ENCODE data around the gene MUC21. TPM values are rescaled to one million over a fixed set of nuclear protein-coding genes. Genes with fewer than 3 reads are reported as not detected.

MUC21 gene
- total and polyA plus RNA-seq, 9 of the 15 experiments (the other 6 are each of a cell fraction or from before 2014, with no cell fraction given), result not detected

- TF ChIP-seq, protein P1, sequence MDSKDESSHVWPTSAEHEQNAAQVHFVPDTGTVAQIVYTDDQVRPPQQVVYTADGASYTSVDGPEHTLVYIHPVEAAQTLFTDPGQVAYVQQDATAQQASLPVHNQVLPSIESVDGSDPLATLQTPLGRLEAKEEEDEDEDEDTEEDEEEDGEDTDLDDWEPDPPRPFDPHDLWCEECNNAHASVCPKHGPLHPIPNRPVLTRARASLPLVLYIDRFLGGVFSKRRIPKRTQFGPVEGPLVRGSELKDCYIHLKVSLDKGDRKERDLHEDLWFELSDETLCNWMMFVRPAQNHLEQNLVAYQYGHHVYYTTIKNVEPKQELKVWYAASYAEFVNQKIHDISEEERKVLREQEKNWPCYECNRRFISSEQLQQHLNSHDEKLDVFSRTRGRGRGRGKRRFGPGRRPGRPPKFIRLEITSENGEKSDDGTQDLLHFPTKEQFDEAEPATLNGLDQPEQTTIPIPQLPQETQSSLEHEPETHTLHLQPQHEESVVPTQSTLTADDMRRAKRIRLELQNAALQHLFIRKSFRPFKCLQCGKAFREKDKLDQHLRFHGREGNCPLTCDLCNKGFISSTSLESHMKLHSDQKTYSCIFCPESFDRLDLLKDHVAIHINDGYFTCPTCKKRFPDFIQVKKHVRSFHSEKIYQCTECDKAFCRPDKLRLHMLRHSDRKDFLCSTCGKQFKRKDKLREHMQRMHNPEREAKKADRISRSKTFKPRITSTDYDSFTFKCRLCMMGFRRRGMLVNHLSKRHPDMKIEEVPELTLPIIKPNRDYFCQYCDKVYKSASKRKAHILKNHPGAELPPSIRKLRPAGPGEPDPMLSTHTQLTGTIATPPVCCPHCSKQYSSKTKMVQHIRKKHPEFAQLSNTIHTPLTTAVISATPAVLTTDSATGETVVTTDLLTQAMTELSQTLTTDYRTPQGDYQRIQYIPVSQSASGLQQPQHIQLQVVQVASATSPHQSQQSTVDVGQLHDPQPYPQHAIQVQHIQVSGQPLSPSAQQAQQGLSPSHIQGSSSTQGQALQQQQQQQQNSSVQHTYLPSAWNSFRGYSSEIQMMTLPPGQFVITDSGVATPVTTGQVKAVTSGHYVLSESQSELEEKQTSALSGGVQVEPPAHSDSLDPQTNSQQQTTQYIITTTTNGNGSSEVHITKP (IDR thresholded peaks at IDR 0.05; ENCODE audit: partially characterized antibody), result no peak
Measured at GRCh38 chr6:30970946-30971345, 12.6 kb upstream of the MUC21 start (continued).

DNA sequence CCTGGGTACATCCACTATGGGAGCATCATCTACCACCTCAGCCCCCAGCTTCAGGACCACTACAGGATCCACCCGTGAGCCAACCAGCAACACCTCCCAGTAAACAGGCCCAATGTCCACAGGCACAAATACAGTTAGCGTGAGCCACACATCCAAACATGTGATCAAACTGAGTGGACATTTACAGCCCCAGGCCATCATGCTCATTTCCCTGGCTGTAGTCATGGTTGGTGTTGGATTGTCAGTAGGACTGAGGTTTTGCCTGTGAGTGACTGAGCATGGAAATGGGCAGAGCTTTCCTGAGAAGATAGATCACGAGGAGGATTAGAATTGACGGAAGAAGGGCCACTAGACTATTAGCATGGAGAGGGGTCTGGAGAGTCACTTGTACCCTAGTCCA, 10.7 kb upstream of the MUC21 start:
- H4K20me1 ChIP-seq (replicated peaks; ENCODE audit: control insufficient read depth, insufficient read depth, low read length), result no peaks in the 10 kb centered on the region
- 2% methylated on average over 4 of the region's 4 CpGs for WGBS (ENCODE audit: insufficient coverage, low coverage, missing lambda C conversion rate)
- no peak for FAIRE-seq
- H2AFZ ChIP-seq (ENCODE audit: low read depth, low read length), result no peak overlapping the region
- in situ Hi-C loops (cut with MboI) (no loop called here), intact Hi-C loops (cut with micrococcal nuclease) (no loop called here)
- DNase-seq (ENCODE audit: extremely low read depth in 1 of 4, low spot score in 3 of 4), result no peak
- H3K4me3 ChIP-seq, result no peak overlapping the region
- H3K9me3 ChIP-seq (replicated peaks; ENCODE audit: control insufficient read depth, insufficient read depth, low read depth, low read length), result no peaks in the 10 kb centered on the region
- H3K9ac ChIP-seq (ENCODE audit: insufficient read depth in 1 of 2, low read depth in 2 of 2, low read length in 2 of 2), result no peak overlapping the region
- ChIA-PET CTCF (ENCODE audit: low intra/inter-chr PET ratio) (no interaction called here), POLR2A (interaction anchor here (0.7 to 1.4 kb wide), 2 partner anchors 9 to 59 kb away, joined by 3 to 8 read pairs; partner anchors contain the start of gene VARS2)
- H3K79me2 ChIP-seq (ENCODE audit: control insufficient read depth, insufficient read depth, low read length), result no peaks in the 10 kb centered on the region
- H3K36me3 ChIP-seq (ENCODE audit: control insufficient read depth, insufficient read depth, low read length), result no peaks in the 10 kb centered on the region
- H3K27ac ChIP-seq (ENCODE audit: extremely low read depth, low read depth, low read length), result no peak overlapping the region
- no TSS peak for BruUV-seq (replicated peaks)
- ATAC-seq, result no peak
- no peaks in the 10 kb centered on the region for H3K9me1 ChIP-seq (ENCODE audit: control insufficient read depth, insufficient read depth, low read length)
- no peaks in the 10 kb centered on the region for H3K4me1 ChIP-seq (replicated peaks in 1 of 2; ENCODE audit: control insufficient read depth in 2 of 2, insufficient read depth in 2 of 2, low read length in 2 of 2)
- peaks cover 35 to 43% of the 10 kb centered on the region in 2 experiments; a peak in 4 of 5 replicates for H3K27me3 ChIP-seq (ENCODE audit: control insufficient read depth in 2 of 2, insufficient read depth in 2 of 2, low read length in 2 of 2)
- no peak overlapping the region for H3K4me2 ChIP-seq (ENCODE audit: insufficient read depth, low read length)
- TF ChIP-seq, protein P2, sequence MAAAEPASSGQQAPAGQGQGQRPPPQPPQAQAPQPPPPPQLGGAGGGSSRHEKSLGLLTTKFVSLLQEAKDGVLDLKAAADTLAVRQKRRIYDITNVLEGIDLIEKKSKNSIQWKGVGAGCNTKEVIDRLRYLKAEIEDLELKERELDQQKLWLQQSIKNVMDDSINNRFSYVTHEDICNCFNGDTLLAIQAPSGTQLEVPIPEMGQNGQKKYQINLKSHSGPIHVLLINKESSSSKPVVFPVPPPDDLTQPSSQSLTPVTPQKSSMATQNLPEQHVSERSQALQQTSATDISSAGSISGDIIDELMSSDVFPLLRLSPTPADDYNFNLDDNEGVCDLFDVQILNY (CRISPR knock-in tag; IDR thresholded peaks at IDR 0.05), result no peak
- TF ChIP-seq, protein P3, sequence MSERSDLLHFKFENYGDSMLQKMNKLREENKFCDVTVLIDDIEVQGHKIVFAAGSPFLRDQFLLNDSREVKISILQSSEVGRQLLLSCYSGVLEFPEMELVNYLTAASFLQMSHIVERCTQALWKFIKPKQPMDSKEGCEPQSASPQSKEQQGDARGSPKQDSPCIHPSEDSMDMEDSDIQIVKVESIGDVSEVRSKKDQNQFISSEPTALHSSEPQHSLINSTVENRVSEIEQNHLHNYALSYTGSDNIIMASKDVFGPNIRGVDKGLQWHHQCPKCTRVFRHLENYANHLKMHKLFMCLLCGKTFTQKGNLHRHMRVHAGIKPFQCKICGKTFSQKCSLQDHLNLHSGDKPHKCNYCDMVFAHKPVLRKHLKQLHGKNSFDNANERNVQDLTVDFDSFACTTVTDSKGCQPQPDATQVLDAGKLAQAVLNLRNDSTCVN (CRISPR knock-in tag; IDR thresholded peaks at IDR 0.05), result no peak
- TF ChIP-seq MED1 (CRISPR knock-in tag; IDR thresholded peaks at IDR 0.05; ENCODE audit: borderline replicate concordance) (no peak), NFE2 (IDR thresholded peaks at IDR 0.05; ENCODE audit: low read depth) (no peak)
- TF ChIP-seq, protein P4, sequence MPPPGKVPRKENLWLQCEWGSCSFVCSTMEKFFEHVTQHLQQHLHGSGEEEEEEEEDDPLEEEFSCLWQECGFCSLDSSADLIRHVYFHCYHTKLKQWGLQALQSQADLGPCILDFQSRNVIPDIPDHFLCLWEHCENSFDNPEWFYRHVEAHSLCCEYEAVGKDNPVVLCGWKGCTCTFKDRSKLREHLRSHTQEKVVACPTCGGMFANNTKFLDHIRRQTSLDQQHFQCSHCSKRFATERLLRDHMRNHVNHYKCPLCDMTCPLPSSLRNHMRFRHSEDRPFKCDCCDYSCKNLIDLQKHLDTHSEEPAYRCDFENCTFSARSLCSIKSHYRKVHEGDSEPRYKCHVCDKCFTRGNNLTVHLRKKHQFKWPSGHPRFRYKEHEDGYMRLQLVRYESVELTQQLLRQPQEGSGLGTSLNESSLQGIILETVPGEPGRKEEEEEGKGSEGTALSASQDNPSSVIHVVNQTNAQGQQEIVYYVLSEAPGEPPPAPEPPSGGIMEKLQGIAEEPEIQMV (tag; conservative IDR thresholded peaks at IDR 0.05; ENCODE audit: low read depth), result no peak
- TF ChIP-seq, protein P5, sequence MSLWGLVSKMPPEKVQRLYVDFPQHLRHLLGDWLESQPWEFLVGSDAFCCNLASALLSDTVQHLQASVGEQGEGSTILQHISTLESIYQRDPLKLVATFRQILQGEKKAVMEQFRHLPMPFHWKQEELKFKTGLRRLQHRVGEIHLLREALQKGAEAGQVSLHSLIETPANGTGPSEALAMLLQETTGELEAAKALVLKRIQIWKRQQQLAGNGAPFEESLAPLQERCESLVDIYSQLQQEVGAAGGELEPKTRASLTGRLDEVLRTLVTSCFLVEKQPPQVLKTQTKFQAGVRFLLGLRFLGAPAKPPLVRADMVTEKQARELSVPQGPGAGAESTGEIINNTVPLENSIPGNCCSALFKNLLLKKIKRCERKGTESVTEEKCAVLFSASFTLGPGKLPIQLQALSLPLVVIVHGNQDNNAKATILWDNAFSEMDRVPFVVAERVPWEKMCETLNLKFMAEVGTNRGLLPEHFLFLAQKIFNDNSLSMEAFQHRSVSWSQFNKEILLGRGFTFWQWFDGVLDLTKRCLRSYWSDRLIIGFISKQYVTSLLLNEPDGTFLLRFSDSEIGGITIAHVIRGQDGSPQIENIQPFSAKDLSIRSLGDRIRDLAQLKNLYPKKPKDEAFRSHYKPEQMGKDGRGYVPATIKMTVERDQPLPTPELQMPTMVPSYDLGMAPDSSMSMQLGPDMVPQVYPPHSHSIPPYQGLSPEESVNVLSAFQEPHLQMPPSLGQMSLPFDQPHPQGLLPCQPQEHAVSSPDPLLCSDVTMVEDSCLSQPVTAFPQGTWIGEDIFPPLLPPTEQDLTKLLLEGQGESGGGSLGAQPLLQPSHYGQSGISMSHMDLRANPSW (CRISPR knock-in tag; IDR thresholded peaks at IDR 0.05), result no peak
